Fibroblast of pulmonary artery (primary cell): ENCODE data around the gene OR52E6.

Experiments
- DNase-seq: peaks from one replicate; pipeline ENCODE4 v3.0.0-alpha.2; 2010; ENCODE audit warnings: low read depth
- H3K4me3 ChIP-seq: replicated peaks from 2 replicates; pipeline ENCODE4 v1.5.1; 2011; ENCODE audit warnings: low read depth, mild to moderate bottlenecking, control low read depth, low read length, moderate library complexity
- TF ChIP-seq, protein P1 (sequence below): IDR thresholded peaks from 2 replicates; pipeline ENCODE4 v1.5.1; 2011; ENCODE audit warnings: mild to moderate bottlenecking, control low read depth, low read length, inconsistent platforms; ENCODE audit errors: missing control alignments

Gene OR52E6

DNA sequence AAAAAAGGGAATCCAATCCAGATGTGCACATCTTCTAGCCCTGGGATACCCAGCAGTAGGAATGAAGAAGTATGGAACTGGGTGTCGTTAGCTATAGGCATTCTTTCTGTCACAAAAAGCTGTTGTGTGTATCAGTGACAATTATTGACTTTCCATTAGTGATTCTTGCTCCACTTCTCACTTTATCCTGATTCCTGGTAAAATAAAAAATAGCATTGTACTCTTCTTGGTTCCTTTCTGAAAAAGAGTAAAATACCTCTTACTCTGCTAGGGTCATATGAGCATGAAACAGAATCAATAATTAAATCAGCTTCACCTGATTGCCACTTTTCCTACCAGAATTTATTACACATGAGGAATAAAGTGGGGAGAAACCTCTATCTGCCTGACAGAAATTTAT lies at the start of gene OR52E6:
Gene OR52E6 (minus strand): TSS at position 101 of the 400 bp plus-strand sequence. CDS start 0 bp downstream, at position 101.
- no peak for DNase-seq

DNA sequence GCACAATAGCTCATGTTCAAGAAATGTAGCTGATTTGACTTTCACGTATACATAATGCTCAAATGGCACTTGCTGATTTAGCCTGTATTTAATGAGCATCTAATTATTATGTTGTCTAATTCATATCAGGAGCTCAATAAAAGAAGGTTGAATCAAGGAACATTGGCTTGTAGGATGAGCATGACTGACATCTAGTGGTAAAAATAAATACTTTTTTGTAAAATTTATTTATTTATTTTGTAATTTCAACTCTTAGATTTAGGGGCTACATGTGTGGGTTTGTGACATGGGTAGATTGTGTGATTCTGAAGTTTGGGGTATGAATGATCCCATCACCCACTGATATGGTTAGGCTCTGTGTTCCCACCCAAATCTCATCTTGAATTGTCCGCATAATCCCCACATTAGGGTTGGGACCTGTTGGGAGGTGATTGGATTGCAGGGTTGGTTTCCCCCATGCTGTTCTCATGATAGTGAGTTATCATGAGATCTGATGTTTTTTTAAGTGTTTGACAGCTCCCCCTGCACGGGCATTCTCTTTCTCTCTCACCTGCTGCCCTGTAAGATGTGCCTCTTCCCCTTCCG lies 49.6 kb upstream of the OR52E6 start:
- TF ChIP-seq, protein P1, sequence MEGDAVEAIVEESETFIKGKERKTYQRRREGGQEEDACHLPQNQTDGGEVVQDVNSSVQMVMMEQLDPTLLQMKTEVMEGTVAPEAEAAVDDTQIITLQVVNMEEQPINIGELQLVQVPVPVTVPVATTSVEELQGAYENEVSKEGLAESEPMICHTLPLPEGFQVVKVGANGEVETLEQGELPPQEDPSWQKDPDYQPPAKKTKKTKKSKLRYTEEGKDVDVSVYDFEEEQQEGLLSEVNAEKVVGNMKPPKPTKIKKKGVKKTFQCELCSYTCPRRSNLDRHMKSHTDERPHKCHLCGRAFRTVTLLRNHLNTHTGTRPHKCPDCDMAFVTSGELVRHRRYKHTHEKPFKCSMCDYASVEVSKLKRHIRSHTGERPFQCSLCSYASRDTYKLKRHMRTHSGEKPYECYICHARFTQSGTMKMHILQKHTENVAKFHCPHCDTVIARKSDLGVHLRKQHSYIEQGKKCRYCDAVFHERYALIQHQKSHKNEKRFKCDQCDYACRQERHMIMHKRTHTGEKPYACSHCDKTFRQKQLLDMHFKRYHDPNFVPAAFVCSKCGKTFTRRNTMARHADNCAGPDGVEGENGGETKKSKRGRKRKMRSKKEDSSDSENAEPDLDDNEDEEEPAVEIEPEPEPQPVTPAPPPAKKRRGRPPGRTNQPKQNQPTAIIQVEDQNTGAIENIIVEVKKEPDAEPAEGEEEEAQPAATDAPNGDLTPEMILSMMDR: peak; percentile 52
- peak; percentile 29 for DNase-seq
- H3K4me3 ChIP-seq: no peak overlapping the region

More for the DNA sequence above, at the start of gene OR52E6:
- H3K4me3 ChIP-seq: no peak within 1 kb of the TSS
- TF ChIP-seq, protein P1: no peak

DNA sequence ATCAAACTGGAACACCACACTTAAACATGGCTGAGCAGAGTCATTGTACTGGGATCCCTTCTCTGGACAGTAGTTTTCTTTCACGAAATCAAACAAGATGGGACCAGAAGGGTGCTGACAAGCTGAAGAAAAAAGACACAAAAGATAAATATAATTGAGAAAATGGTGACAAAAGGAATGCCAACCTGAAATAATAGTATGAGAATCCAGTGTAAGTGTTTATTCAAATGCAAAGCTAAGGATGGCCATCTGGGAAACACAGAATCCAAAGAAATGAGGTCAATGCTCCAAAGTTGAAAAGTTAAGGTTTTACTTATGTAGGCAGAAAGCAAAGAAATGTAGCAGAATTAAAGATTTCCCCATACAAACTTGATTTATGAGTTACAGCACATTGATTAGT lies 46.0 kb upstream of the OR52E6 start:
- no peak for DNase-seq
- no peak overlapping the region for H3K4me3 ChIP-seq
- TF ChIP-seq, protein P1: no peak

DNA sequence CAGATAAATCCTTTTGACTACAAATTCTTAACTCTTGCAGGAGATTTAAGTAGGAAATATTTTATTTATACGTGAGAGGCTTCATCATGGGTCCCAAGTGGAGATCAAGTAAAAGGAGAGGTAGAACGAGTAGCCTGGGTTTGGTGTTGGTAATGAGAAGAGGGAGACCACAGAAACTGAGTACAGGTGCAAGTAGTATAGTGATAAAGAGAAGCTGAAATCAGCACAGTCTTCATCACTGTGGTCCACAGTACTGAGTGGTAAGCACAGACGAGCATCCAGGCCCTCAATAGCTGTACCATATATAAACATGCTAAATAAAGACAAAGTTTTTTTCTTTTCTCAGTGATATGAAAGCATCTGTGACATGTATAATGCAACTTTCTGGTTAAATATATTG lies 45.5 kb upstream of the OR52E6 start:
- no peak for DNase-seq
- TF ChIP-seq, protein P1: no peak
- no peak overlapping the region for H3K4me3 ChIP-seq

DNA sequence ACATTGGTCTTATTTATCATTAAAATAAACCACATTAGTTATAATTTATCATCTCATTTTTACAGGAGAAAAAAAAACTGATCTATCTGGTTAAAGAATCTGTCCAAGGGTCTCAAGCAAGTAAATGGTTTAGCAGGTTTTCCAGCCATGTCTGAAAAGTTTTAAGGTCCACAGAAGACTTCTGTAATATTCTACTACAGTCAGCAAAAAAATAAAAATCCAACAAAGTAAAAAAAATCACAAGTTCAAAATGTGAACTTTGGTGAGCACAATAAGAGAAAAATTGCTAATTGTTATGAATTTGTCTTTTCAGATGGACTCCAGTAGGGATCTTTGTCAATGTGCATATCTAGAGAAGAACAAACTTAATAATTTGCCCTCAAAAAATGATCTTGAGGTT lies 40.1 kb upstream of the OR52E6 start:
- no peak for DNase-seq
- H3K4me3 ChIP-seq: no peak overlapping the region
- TF ChIP-seq, protein P1: no peak

DNA sequence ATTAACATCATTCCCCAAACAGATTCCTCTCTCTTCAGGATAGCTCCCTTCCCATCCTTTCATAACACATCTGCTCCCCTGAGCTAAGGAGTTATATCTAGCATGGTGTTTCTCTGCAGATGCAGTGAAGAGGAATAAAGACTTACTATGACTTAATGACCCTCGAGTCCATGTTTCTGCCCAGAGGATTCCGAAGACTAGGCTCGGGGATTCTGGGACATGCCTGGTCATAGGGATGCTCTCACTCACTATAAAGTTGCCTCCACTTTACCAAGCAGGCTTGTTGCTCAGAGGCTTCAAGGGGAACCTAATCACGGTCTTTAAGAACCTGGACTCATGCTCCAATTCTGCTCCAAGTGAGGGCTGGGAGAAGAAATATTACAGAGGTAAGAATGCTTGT lies 38.6 kb upstream of the OR52E6 start, which contains the start of gene OR52E4:
Gene OR52E4 (plus strand): TSS at position 301 of the 400 bp plus-strand sequence. CDS start 3,664 bp downstream, outside the sequence.
- TF ChIP-seq, protein P1: no peak
- DNase-seq: no peak
- no peak within 1 kb of the TSS for H3K4me3 ChIP-seq

DNA sequence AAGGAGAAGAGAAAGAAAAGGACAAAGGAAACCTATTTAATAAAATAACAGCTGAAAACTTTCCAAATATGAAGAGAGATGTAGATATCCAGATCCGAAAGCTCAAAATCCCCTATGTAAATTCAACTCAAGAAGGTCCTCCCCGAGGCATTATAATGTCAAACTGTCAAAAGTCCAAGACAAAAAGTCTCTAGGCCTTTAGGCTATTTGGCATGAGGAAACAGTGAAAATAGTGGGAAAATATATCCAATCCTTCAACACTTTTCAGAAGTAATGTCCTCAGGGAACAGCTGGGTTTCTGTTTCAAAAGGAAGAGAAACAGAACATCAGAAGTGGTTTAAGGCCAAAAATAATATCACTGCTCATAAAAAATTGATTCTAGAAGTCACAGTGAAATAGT lies 36.9 kb upstream of the OR52E6 start:
- TF ChIP-seq, protein P1: no peak
- DNase-seq: no peak
- no peak overlapping the region for H3K4me3 ChIP-seq
